ENCODE data around the gene MYO9A. TPM values are rescaled to one million over a fixed set of nuclear protein-coding genes. Genes with fewer than 3 reads are reported as not detected.

MYO9A gene
- polyA plus RNA-seq, 3 donors, result 3.9 to 6.6 (median 5.0) TPM

DNA sequence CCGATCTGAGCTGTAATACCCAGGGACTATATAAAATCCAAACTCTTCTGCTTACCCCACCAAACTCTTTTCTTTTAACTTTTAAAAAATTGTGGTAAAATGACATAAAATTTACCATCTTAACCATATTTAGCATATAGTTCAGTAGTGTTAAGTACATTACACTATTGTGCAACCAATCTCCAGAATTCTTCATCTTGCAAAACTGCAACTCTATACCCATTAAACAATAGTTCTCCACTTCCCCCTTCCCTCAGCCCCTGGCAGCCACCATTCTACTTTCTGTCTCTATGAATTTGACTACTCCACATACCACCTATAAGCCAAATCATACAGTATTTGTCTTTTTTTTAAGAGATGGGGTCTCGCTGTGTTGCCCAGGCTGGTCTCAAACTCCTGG, 39.0 kb upstream of the MYO9A start:
- no peaks in the 10 kb centered on the region for H3K36me3 Mint-ChIP-seq
- peaks cover 23% of the 10 kb centered on the region for H3K4me1 Mint-ChIP-seq
- H3K36me3 ChIP-seq (replicated peaks in 1 of 2; ENCODE audit: control insufficient read depth in 1 of 2, insufficient read depth in 2 of 2, low read length in 2 of 2), result no peaks in the 10 kb centered on the region
- DNase-seq, result peak in 2 of 3 donors; percentile 20 to 28
- H3K9me3 ChIP-seq (replicated peaks in 1 of 2; ENCODE audit: control insufficient read depth in 1 of 2, insufficient read depth in 1 of 2, low read length in 2 of 2), result no peaks in the 10 kb centered on the region
- H2AFZ ChIP-seq (ENCODE audit: insufficient read depth, low read depth, low read length, poor library complexity, severe bottlenecking), result no peak overlapping the region
- TF ChIP-seq CTCF (IDR thresholded peaks at IDR 0.05), result no peak
- H3K4me2 ChIP-seq (replicated peaks; ENCODE audit: extremely low read depth, low read length, poor library complexity, severe bottlenecking), result no peak overlapping the region
- no peaks in the 10 kb centered on the region for H4K20me1 ChIP-seq (ENCODE audit: insufficient read depth, low read length)
- intact Hi-C loops (cut with micrococcal nuclease), result loop anchor here (2.0 to 10.0 kb wide), 3 partner anchors 375 to 412 kb away; no protein-coding TSS in a partner anchor
- H3K79me2 ChIP-seq (ENCODE audit: insufficient read depth, low read length), result no peaks in the 10 kb centered on the region
- H3K4me3 ChIP-seq (replicated peaks in 1 of 3; ENCODE audit: low read depth in 2 of 3, low read length in 3 of 3), result no peak overlapping the region
- peaks cover 3 to 9% (median 3%) of the 10 kb centered on the region in 3 donors for H3K27me3 Mint-ChIP-seq (ENCODE audit: low read depth in 3 of 3)
- H3K4me3 Mint-ChIP-seq, result no peak overlapping the region
- no peaks in the 10 kb centered on the region for H3K27me3 ChIP-seq (ENCODE audit: control insufficient read depth in 2 of 2, insufficient read depth in 2 of 2, low read length in 2 of 2)
- H3K27ac Mint-ChIP-seq, result peak overlapping the region in 2 of 7 donors; percentile 36 to 57
- H3K9me3 Mint-ChIP-seq, result no peaks in the 10 kb centered on the region
- H3K4me1 ChIP-seq (ENCODE audit: control insufficient read depth in 1 of 2, insufficient read depth in 2 of 2, low read length in 2 of 2), result peaks cover 20 to 23% of the 10 kb centered on the region in 2 donors
- H3K9ac ChIP-seq (ENCODE audit: insufficient read depth, low read length, poor library complexity, severe bottlenecking), result no peak overlapping the region
- peak overlapping the region in 1 of 2 donors; percentile 34 for H3K27ac ChIP-seq (ENCODE audit: low read depth in 1 of 2, low read length in 2 of 2)
- WGBS (ENCODE audit: insufficient coverage), result 83% methylated on average over 1 of the region's 2 CpGs

- no peaks in the 10 kb centered on the region for H3K36me3 Mint-ChIP-seq
- H3K4me1 Mint-ChIP-seq, result peaks cover 23% of the 10 kb centered on the region
- H3K4me1 ChIP-seq (ENCODE audit: control insufficient read depth in 1 of 2, insufficient read depth in 2 of 2, low read length in 2 of 2), result peaks cover 20 to 23% of the 10 kb centered on the region in 2 donors
- no peaks in the 10 kb centered on the region for H3K9me3 ChIP-seq (replicated peaks in 1 of 2; ENCODE audit: control insufficient read depth in 1 of 2, insufficient read depth in 1 of 2, low read length in 2 of 2)
- H3K27ac ChIP-seq (ENCODE audit: low read depth in 1 of 2, low read length in 2 of 2), result peak overlapping the region in 1 of 2 donors; percentile 34
- no peaks in the 10 kb centered on the region for H3K9me3 Mint-ChIP-seq
- peak overlapping the region in 3 of 7 donors; percentile 7 to 42 (median 41) for H3K27ac Mint-ChIP-seq
- intact Hi-C loops (cut with micrococcal nuclease), result loop anchor here (2.0 to 10.0 kb wide), 4 partner anchors 374 to 413 kb away; no protein-coding TSS in a partner anchor
- H3K27me3 Mint-ChIP-seq (ENCODE audit: low read depth in 3 of 3), result peaks cover 3 to 9% (median 3%) of the 10 kb centered on the region in 3 donors
- H3K36me3 ChIP-seq (replicated peaks in 1 of 2; ENCODE audit: control insufficient read depth in 1 of 2, insufficient read depth in 2 of 2, low read length in 2 of 2), result no peaks in the 10 kb centered on the region
- no peaks in the 10 kb centered on the region for H4K20me1 ChIP-seq (ENCODE audit: insufficient read depth, low read length)
- H3K4me2 ChIP-seq (replicated peaks; ENCODE audit: extremely low read depth, low read length, poor library complexity, severe bottlenecking), result peak overlapping the region; percentile 79
- H3K79me2 ChIP-seq (ENCODE audit: insufficient read depth, low read length), result no peaks in the 10 kb centered on the region
- peak; percentile 89 for TF ChIP-seq CTCF (IDR thresholded peaks at IDR 0.05)
- peak overlapping the region; percentile 45 for H3K9ac ChIP-seq (ENCODE audit: insufficient read depth, low read length, poor library complexity, severe bottlenecking)
- no peaks in the 10 kb centered on the region for H3K27me3 ChIP-seq (ENCODE audit: control insufficient read depth in 2 of 2, insufficient read depth in 2 of 2, low read length in 2 of 2)
- WGBS (ENCODE audit: insufficient coverage), result 7% methylated on average over 8 of the region's 19 CpGs
- peak overlapping the region; percentile 35 to 74 (median 46) for H3K4me3 ChIP-seq (replicated peaks in 1 of 3; ENCODE audit: low read depth in 2 of 3, low read length in 3 of 3)
- peak overlapping the region; percentile 83 for H2AFZ ChIP-seq (ENCODE audit: insufficient read depth, low read depth, low read length, poor library complexity, severe bottlenecking)
- peak; percentile 70 to 75 (median 74) for DNase-seq
- H3K4me3 Mint-ChIP-seq, result peak overlapping the region; percentile 81 to 92
Measured at GRCh38 chr15:72155635-72156616, 38.0 kb upstream of the MYO9A start.
